ENCODE results near the gene DVL1. TPM values are rescaled to one million over a fixed set of nuclear protein-coding genes. Genes with fewer than 3 reads are reported as not detected.

DVL1 gene
- total RNA-seq, 1 donor from 2014 or later, result 55.0 TPM

GRCh38 chr1:1294250-1294890 lies 54.8 kb downstream of the DVL1 start:
- Histone ChIP-seq H3K4me2 (ENCODE audit: low read length) (no peak overlapping the region), H3K9me3 (ENCODE audit: insufficient read depth, low read depth, low read length) (no peaks in the 10 kb centered on the region), H3K4me3 (ENCODE audit: insufficient read depth, low read depth, low read length) (no peak overlapping the region), H3K36me3 (ENCODE audit: insufficient read depth, low read length) (no peaks in the 10 kb centered on the region), H3K4me1 (ENCODE audit: insufficient read depth, low read length) (no peaks in the 10 kb centered on the region), H2AFZ (ENCODE audit: low read depth, low read length) (no peak overlapping the region), H3K27ac (ENCODE audit: low read depth, low read length) (no peak overlapping the region), H3K27me3 (ENCODE audit: insufficient read depth, low read length) (no peaks in the 10 kb centered on the region), H3K79me2 (ENCODE audit: insufficient read depth, low read length) (no peaks in the 10 kb centered on the region), H3K9ac (ENCODE audit: low read length) (no peak overlapping the region), H4K20me1 (ENCODE audit: insufficient read depth, low read length) (peaks cover 15% of the 10 kb centered on the region)
- DNase-seq (ENCODE audit: low read depth) (no peak), FAIRE-seq (no peak)
- Mint-ChIP-seq H3K36me3 (ENCODE audit: low read depth, unreplicated experiment) (no peaks in the 10 kb centered on the region), H3K4me1 (ENCODE audit: low read depth, unreplicated experiment) (no peaks in the 10 kb centered on the region), H3K9me3 (ENCODE audit: unreplicated experiment) (no peaks in the 10 kb centered on the region), H3K27ac (ENCODE audit: unreplicated experiment) (no peak overlapping the region), H3K4me3 (ENCODE audit: unreplicated experiment) (no peak overlapping the region), H3K27me3 (ENCODE audit: low read depth, unreplicated experiment) (no peaks in the 10 kb centered on the region)
- TF ChIP-seq, protein P1, sequence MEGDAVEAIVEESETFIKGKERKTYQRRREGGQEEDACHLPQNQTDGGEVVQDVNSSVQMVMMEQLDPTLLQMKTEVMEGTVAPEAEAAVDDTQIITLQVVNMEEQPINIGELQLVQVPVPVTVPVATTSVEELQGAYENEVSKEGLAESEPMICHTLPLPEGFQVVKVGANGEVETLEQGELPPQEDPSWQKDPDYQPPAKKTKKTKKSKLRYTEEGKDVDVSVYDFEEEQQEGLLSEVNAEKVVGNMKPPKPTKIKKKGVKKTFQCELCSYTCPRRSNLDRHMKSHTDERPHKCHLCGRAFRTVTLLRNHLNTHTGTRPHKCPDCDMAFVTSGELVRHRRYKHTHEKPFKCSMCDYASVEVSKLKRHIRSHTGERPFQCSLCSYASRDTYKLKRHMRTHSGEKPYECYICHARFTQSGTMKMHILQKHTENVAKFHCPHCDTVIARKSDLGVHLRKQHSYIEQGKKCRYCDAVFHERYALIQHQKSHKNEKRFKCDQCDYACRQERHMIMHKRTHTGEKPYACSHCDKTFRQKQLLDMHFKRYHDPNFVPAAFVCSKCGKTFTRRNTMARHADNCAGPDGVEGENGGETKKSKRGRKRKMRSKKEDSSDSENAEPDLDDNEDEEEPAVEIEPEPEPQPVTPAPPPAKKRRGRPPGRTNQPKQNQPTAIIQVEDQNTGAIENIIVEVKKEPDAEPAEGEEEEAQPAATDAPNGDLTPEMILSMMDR (IDR thresholded peaks at IDR 0.05; ENCODE audit: insufficient read depth, low read depth, low read length), result no peak
- TF ChIP-seq EZH2 (IDR thresholded peaks at IDR 0.05; ENCODE audit: insufficient read depth, low read length), result no peak

DNA sequence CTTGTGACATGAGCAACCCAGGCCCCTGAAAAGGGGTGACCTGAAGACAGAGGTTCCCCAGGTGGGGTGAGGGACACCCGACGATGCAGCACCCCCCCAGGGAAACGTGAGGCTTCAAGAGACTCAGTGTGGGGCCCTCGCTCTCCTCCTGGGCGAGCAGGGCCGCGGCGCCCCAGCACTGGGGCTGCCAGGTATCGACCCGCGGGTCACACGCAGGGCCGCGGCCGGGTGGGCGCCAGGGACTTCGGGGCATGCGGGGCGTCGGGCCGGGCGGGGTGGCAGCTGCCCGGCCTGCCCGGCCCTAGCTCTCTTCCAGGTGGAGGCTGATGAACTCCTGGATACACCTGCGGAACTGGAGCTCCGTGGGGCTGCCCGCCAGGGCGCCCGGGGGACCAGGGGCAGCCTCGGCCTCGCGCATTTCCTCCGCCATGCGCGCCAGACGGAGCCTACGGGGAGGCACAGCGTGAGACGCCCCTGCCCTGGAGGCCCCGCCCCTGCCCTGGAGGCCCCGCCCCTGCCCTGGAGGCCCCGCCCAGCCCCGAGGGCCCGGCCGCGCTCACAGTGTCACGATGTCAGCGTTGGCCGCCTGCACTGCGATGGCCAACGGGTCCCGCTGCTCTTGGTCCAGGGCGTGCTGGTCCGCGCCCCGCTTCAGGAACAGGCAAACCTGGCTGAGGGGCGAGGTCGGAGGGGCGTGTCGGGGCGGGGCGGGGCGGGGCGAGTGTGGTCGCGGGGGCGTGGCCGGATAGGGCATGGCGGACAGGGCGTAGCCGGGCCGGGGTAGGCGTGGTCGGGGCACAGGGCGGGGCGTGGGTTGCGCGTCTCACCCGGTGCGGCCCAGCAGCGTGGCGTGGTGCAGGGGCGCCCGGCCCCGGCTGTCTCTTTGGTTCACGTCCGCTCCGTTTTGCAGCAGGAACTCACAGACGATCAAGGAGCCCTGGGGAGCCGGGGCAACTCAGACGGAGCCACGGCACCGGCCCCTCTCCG lies 55.7 kb downstream of the DVL1 start:
- Histone ChIP-seq H3K27ac (ENCODE audit: low read depth, low read length) (no peak overlapping the region), H3K4me2 (ENCODE audit: low read length) (no peak overlapping the region), H3K4me3 (ENCODE audit: insufficient read depth, low read depth, low read length) (no peak overlapping the region), H3K9me3 (ENCODE audit: insufficient read depth, low read depth, low read length) (no peaks in the 10 kb centered on the region), H3K79me2 (ENCODE audit: insufficient read depth, low read length) (no peaks in the 10 kb centered on the region), H3K27me3 (ENCODE audit: insufficient read depth, low read length) (no peaks in the 10 kb centered on the region), H3K36me3 (ENCODE audit: insufficient read depth, low read length) (no peaks in the 10 kb centered on the region), H2AFZ (ENCODE audit: low read depth, low read length) (no peak overlapping the region), H4K20me1 (ENCODE audit: insufficient read depth, low read length) (peaks cover 8% of the 10 kb centered on the region), H3K9ac (ENCODE audit: low read length) (no peak overlapping the region), H3K4me1 (ENCODE audit: insufficient read depth, low read length) (no peaks in the 10 kb centered on the region)
- H3K27ac Mint-ChIP-seq (ENCODE audit: unreplicated experiment), result no peak overlapping the region
- H3K36me3 Mint-ChIP-seq (ENCODE audit: low read depth, unreplicated experiment), result no peaks in the 10 kb centered on the region
- H3K27me3 Mint-ChIP-seq (ENCODE audit: low read depth, unreplicated experiment), result no peaks in the 10 kb centered on the region
- H3K4me1 Mint-ChIP-seq (ENCODE audit: low read depth, unreplicated experiment), result no peaks in the 10 kb centered on the region
- H3K4me3 Mint-ChIP-seq (ENCODE audit: unreplicated experiment), result no peak overlapping the region
- no peaks in the 10 kb centered on the region for H3K9me3 Mint-ChIP-seq (ENCODE audit: unreplicated experiment)
- no peak for DNase-seq (ENCODE audit: low read depth)
- no peak for TF ChIP-seq EZH2 (IDR thresholded peaks at IDR 0.05; ENCODE audit: insufficient read depth, low read length)
- TF ChIP-seq, protein P1 (IDR thresholded peaks at IDR 0.05; ENCODE audit: insufficient read depth, low read depth, low read length), result no peak
- FAIRE-seq, result no peak
